KOPT-K1 (cell line): ENCODE measurements around the gene C12orf43.
"Not testable (repeated sequence)": the region's sequence is repeated elsewhere in the genome, so short reads cannot be mapped to it uniquely, and the experiment has no call there.

ENCODE experiments used
- H3K27ac ChIP-seq: fragments of 200-600 bp; sonication (generic); 2 replicates; pipeline ENCODE4 v1.5.1; 2016; ENCODE audit warnings: antibody characterized with exemption, mild to moderate bottlenecking, low read depth, low read length; ENCODE audit not compliant: poor library complexity, severe bottlenecking
- H3K36me3 ChIP-seq: fragments of 200-600 bp; sonication (generic); 2 replicates; pipeline ENCODE4 v1.5.1; 2017; ENCODE audit warnings: antibody characterized with exemption, mild to moderate bottlenecking, low read length, moderate library complexity; ENCODE audit not compliant: insufficient read depth
- H3K9me3 ChIP-seq: fragments of 200-600 bp; sonication (generic); 2 replicates; pipeline ENCODE4 v1.5.1; 2017; ENCODE audit warnings: antibody characterized with exemption, low read length, mild to moderate bottlenecking; ENCODE audit not compliant: insufficient read depth, poor library complexity, severe bottlenecking

Gene C12orf43, protein sequence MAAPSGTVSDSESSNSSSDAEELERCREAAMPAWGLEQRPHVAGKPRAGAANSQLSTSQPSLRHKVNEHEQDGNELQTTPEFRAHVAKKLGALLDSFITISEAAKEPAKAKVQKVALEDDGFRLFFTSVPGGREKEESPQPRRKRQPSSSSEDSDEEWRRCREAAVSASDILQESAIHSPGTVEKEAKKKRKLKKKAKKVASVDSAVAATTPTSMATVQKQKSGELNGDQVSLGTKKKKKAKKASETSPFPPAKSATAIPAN

GRCh38 chr12:121015825-121016766 is at the start of gene C12orf43:
TSS of gene C12orf43 (minus strand) at chr12:121016487. CDS start at chr12:121016474, 13 bp downstream.
- Histone ChIP-seq H3K9me3 (no peaks in the 10 kb centered on the region), H3K36me3 (peaks cover 19% of the 10 kb centered on the region), H3K27ac (peak within 1 kb of the TSS; percentile 68)

- Histone ChIP-seq H3K27ac (no peak overlapping the region), H3K9me3 (no peaks in the 10 kb centered on the region), H3K36me3 (no peaks in the 10 kb centered on the region)
Observed at GRCh38 chr12:121065345-121065744, 49.1 kb upstream of the C12orf43 start.

GRCh38 chr12:121064586-121064985 is 48.3 kb upstream of the C12orf43 start:
- H3K9me3 ChIP-seq, H3K36me3 ChIP-seq: not testable (repeated sequence)

DNA sequence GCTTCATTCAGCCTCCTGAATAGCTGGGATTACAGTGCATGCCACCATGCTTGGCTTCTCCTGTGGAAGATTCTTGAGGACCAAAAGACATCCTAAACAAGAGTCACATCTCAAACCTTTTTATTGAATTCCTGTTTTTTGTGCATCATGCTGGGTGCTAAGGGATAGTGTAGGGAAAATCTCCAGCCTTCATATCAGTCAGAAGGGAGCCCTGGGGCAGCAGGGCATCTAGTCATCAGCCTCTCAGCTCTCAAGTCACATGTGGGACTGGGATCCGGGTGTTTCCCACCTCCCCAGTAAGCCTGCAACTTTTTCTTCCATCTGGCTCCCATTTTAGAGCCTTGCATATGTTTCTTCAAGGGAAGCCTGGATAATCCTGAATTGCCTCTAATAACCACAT is 47.8 kb upstream of the C12orf43 start:
- no peaks in the 10 kb centered on the region for H3K36me3 ChIP-seq
- no peaks in the 10 kb centered on the region for H3K9me3 ChIP-seq

More at GRCh38 chr12:121064586-121064985, 48.3 kb upstream of the C12orf43 start:
- not testable (repeated sequence) for H3K27ac ChIP-seq

DNA sequence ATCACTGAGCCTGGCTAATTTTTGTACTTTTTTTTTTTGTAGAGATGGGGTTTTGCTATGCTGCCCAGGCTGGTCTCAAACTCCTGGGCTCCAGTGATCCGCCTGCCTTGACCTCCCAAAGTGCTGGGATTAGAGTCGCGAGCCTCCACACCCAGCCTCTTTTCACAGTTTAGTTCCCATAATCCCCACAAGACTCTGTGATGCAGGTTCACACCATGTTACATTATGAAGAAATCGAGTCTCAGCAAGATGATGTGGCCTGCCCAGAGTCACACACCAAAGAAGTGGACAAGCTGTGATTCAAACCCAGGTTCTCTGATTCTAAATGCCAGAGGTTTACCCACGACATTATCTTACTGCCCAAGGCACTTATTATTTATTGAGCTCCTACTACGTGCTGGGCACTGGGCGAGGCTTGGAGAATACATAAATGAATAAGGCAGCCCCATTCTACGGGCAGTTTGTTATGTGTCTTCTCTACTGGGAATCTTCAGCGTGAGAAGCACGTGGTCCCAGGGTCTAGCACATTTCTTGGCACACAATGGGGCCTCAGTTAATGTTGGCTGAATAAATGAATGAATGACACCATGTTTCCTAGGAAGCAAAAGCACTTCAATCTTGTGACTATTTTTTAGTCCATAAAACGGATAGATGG is 46.2 kb upstream of the C12orf43 start:
- H3K36me3 ChIP-seq, result no peaks in the 10 kb centered on the region
- H3K9me3 ChIP-seq, result no peaks in the 10 kb centered on the region
- no peak overlapping the region for H3K27ac ChIP-seq

More for the DNA sequence above, 47.8 kb upstream of the C12orf43 start:
- no peak overlapping the region for H3K27ac ChIP-seq

DNA sequence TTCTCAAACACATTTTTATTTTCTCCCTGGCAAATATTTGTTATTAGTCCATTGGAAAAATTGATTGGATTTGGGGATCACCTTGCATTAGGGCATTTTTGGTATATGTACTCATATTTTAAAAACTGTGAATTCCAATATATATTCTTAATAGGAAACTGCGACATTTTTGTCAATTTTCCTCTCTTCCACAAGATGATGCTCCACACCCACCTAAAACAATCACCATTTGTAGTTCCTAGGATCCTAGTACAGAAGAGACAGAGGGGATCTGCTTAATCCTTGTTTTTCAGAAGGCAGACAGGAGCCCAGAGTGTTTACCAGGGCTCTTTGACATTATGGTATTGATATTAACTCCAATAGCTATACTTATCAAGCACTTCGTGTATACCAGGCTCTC is 45.5 kb upstream of the C12orf43 start:
- Histone ChIP-seq H3K36me3 (no peaks in the 10 kb centered on the region), H3K27ac (no peak overlapping the region), H3K9me3 (no peaks in the 10 kb centered on the region)

DNA sequence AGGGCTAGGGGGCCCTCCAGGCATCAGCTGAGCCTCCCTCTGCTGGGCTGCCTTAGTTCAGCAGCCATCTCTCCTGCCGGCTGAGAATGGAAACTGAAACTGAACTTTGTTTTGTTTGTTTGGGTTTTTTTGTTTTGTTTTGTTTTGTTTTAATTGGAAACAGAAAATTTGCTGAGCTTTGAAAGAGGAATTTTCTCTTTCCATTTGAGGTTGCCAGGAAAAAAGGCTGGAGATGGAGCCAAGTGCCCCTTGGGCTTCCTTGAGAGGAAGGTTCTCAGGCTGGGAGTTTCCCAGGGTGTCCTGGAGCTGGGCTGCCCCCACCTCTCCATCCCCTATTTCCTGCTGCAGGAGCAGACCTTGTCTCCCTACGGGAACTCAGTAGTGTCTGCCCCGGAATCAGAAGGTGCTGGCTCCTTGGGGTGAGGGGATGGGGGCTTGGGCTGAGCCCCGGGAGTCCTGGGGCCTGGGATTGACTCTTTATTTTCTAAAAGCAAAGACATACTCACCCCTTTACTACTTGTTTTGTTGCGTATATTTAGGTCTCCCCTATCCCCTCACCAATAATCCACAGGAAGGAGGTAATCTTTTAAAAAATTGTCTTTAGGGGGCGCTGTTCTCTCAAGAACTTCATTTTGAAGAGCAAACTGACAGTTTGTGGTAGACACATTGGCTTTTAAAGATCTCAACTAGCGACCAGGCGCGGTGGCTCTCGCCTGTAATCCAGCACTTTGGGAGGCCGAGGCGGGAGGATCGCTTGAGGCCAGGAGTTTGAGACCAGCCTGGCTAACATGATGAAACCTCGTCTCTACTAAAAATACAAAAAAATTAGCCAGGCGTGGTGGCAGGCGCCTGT is 44.1 kb upstream of the C12orf43 start:
- H3K27ac ChIP-seq, result peak overlapping the region; percentile 80
- no peaks in the 10 kb centered on the region for H3K36me3 ChIP-seq
- H3K9me3 ChIP-seq, result no peaks in the 10 kb centered on the region

DNA sequence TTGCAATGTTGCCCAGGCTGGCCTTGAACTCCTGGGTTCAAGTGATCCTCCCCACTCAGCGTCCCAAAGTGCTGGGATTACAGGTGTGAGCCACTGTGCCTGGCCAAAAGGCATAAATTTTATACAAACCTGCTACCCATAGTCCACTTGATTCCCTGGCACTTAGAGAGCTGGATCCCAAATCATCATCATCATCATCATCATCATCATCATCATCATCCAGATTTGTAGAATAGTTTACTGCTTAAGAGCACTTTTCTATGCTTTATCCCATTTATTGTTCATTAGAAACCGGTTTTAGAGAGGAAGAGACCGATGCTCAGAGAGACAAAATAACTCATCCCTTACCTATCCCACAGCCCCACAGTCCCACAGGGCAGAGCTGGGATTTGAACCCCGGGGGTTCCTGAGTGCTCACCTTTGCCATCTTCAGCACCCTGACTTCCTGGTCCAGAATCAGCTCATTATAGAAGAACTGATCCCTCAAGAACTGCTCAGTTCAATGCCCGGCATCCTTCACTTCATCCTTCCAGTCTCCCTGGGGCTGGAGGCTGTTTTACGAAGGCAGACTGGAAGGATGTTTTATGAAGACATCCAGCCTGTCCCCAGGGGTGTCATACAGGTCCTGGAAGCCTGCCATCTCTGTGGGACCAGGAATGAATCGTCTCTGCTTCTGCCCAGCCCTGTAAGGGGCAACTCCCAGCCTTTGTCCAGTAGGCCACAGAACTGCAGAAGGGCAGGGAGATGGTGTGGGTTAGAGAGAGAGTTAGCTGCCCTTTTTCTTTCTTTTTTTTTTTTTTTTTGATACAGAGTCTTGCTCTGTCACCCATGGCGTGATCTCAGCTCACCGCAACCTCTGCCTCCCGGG is 43.0 kb upstream of the C12orf43 start:
- Histone ChIP-seq H3K27ac (no peak overlapping the region), H3K36me3 (no peaks in the 10 kb centered on the region), H3K9me3 (no peaks in the 10 kb centered on the region)

DNA sequence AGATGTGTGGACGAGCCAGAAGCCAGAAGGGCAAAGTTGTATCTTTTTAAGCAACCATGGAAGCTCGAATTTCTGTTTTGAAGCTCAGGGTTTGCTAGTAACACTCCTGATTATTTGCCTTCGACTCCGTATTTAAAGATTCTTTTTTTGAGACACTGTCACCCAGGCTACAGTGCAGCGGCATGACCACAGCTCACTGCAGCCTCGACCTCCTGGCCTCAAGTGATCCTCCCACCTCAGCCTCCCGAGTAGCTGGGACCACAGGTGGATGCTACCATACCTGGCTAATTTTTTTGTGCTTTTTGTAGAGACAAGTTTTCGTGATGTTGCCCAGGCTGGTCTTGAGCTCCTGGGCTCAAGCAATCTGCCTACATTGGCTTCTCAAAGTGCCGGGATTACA is 41.5 kb upstream of the C12orf43 start:
- H3K27ac ChIP-seq, result no peak overlapping the region
- no peaks in the 10 kb centered on the region for H3K36me3 ChIP-seq
- H3K9me3 ChIP-seq, result no peaks in the 10 kb centered on the region

GRCh38 chr12:121053706-121054105 is 37.4 kb upstream of the C12orf43 start:
- no peaks in the 10 kb centered on the region for H3K9me3 ChIP-seq
- H3K36me3 ChIP-seq, result no peaks in the 10 kb centered on the region
- no peak overlapping the region for H3K27ac ChIP-seq

- Histone ChIP-seq H3K27ac (no peak overlapping the region), H3K36me3 (no peaks in the 10 kb centered on the region), H3K9me3 (no peaks in the 10 kb centered on the region)
Observed at GRCh38 chr12:121050725-121051124, 34.4 kb upstream of the C12orf43 start.

- Histone ChIP-seq H3K9me3 (no peaks in the 10 kb centered on the region), H3K36me3 (no peaks in the 10 kb centered on the region), H3K27ac (no peak overlapping the region)
Observed at GRCh38 chr12:121048442-121048841, 32.2 kb upstream of the C12orf43 start.

- not testable (repeated sequence) for H3K27ac ChIP-seq, H3K36me3 ChIP-seq, H3K9me3 ChIP-seq
Observed at GRCh38 chr12:121047400-121047799, 31.1 kb upstream of the C12orf43 start.

- H3K36me3 ChIP-seq, result no peaks in the 10 kb centered on the region
- no peak overlapping the region for H3K27ac ChIP-seq
- H3K9me3 ChIP-seq, result no peaks in the 10 kb centered on the region
Observed at GRCh38 chr12:121043067-121043466, 26.8 kb upstream of the C12orf43 start.
